Astrocyte of the spinal cord (primary cell): ENCODE measurements around the gene SLC38A5.

ENCODE experiments used
- DNase-seq: peaks from one replicate; pipeline ENCODE4 v3.0.0; 2011; ENCODE audit warnings: low read depth, low spot score
- H3K4me3 ChIP-seq: 2 replicates; pipeline ENCODE4 v1.5.1; 2011; ENCODE audit warnings: low read depth, mild to moderate bottlenecking, low read length, moderate library complexity
- in situ Hi-C: cut with HindIII; loops from 2 replicates; pipeline ENCODE4 v1.10.0; 2017; ENCODE audit warnings: low sequenced_read_pairs
- TF ChIP-seq, protein P1 (sequence below): IDR thresholded peaks from 2 replicates; pipeline ENCODE4 v1.5.1; 2012; ENCODE audit warnings: low read depth, mild to moderate bottlenecking, low read length, inconsistent platforms

The SLC38A5 gene

DNA sequence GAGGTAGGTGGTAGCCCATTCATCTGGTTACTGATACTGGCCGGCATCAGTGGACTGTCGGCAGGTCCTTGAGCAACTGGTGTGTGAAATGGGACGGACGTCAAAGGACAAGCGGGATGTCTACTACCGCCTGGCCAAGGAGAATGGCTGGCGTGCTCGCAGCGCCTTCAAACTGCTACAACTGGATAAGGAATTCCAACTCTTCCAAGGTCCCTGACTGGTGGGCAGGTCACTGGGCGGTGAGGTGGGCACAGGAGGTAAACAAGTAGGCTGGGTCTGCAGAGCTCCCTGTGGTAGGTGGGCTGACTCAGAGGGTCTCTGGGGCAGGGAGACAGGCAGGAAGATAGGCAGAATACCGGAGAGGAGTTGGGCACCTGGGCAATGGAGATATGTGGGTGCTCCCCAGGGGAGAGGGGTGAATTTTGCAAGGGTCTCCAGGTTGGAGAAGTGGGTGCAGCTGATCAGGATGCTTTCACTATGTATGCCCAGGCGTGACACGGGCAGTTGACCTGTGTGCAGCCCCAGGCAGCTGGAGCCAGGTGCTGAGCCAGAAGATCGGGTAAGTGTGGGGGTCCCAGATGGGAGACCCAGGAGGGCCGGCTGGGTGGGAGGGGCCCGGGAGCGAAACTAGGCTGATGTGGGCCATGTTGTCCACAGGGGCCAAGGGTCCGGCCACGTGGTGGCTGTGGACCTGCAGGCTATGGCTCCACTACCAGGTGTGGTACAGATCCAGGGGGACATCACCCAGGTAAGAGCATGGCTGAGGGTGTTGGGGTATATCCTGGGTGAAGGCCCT lies 8.1 kb upstream of the SLC38A5 start:
- TF ChIP-seq, protein P1, sequence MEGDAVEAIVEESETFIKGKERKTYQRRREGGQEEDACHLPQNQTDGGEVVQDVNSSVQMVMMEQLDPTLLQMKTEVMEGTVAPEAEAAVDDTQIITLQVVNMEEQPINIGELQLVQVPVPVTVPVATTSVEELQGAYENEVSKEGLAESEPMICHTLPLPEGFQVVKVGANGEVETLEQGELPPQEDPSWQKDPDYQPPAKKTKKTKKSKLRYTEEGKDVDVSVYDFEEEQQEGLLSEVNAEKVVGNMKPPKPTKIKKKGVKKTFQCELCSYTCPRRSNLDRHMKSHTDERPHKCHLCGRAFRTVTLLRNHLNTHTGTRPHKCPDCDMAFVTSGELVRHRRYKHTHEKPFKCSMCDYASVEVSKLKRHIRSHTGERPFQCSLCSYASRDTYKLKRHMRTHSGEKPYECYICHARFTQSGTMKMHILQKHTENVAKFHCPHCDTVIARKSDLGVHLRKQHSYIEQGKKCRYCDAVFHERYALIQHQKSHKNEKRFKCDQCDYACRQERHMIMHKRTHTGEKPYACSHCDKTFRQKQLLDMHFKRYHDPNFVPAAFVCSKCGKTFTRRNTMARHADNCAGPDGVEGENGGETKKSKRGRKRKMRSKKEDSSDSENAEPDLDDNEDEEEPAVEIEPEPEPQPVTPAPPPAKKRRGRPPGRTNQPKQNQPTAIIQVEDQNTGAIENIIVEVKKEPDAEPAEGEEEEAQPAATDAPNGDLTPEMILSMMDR, result no peak
- in situ Hi-C loops, result no loop called here
- no peak for DNase-seq
- H3K4me3 ChIP-seq, result no peak overlapping the region

DNA sequence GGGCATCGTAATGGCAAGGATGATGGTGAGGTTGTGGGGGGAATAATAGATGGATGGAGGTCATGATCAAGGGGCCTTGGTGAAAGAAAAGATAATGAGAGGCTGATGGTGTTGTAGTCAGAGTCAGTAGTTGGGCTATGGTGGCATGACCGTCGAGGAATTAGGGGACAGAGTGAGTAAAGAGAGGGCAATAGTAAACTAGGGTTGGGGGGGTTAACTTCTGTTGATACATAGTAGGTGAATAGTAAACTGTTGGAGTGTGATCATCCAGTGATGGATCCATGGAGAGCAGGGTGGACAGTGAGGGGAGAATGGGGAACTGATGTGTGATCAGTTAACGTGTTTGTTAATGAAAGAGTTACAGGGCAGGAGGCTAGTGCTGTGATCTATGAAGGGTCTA lies 6.9 kb upstream of the SLC38A5 start:
- no peak for DNase-seq
- in situ Hi-C loops, result no loop called here
- TF ChIP-seq, protein P1, result no peak
- H3K4me3 ChIP-seq, result peak overlapping the region; percentile 80

DNA sequence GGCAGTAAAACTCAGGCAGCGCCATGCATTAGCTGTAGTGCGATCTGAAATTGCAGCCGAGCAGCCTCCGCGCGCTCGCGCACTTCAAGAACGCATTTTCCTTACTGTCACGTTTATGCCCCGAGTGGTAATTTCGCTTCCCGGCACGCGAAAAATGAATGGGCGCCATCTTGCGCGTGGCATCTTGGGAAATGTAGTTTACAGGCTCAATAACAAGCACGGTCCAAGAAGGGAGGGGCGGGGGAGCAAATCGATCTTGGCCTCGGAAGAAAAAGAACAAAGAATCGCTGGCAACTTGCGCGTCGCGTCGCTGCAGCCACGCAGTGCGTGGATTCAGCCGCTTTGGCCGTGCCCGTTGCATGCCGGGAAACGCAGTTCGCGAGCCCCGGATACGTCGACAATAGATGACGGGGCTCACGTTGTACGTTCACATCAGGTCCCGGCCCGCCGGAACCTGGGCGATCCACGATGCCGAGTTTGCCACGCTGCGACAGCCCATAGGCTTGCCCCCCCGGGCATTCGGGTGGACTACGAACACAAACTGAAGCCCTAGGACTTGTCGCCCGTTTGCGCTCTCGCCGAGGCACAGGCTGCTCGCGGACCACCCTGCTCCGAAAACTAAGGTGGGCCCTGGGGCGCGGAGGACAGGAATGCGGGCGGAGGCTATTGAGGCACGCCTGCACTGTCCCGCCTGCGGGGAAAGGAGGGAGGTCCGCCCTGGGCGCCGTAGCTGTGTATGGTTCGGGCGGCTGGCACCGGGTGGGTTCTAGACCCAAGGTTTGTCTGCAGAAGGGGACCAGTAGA lies 5.9 kb upstream of the SLC38A5 start, which contains the start of gene FTSJ1:
Gene FTSJ1 (plus strand): TSS at position 426 of the 804 bp plus-strand sequence. CDS start 1,849 bp downstream, outside the sequence.
- H3K4me3 ChIP-seq, result peak within 1 kb of the TSS; percentile 80
- in situ Hi-C loops, result no loop called here
- TF ChIP-seq, protein P1, result no peak
- DNase-seq, result peak; percentile 95

DNA sequence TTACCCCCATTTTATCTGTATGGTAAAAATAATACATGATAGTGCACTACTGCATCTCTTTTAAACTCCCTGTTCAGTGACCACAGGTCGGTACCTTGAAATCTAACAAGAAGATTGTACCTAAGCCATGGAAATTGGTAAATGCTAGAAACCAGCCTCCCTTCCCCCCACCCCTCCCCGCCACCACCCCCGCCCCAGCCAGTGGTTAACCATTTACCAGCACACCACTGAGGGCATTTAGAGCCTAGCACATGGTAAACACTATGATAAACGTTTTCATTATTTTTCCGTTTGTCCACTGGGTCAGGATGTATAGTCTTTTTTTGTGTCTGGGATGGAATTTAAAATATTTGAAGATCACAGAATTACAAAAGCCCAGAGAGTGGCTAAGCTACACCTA lies 5.2 kb upstream of the SLC38A5 start:
- in situ Hi-C loops, result no loop called here
- TF ChIP-seq, protein P1, result no peak
- DNase-seq, result no peak
- H3K4me3 ChIP-seq, result peak overlapping the region; percentile 80

DNA sequence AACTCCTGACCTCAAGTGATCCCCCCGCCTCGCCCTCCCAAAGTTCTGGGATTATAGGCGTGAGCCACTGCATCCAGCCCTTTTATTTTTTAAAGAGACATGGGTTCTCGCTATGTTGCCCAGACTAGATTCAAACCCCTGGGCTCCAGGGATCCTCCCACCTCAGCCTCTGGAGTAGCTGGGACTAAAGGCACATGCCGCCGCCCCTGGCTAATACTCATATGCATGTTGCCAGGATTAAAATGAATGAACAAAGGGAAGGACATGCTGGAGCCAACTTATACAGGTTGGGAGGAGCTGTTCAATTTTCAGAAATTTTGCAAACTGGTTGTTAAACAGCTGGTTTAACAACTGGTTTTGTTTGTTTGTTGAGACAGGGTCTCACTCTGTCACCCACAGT lies 4.5 kb upstream of the SLC38A5 start:
- in situ Hi-C loops, result no loop called here
- no peak overlapping the region for H3K4me3 ChIP-seq
- DNase-seq, result no peak
- TF ChIP-seq, protein P1, result no peak

DNA sequence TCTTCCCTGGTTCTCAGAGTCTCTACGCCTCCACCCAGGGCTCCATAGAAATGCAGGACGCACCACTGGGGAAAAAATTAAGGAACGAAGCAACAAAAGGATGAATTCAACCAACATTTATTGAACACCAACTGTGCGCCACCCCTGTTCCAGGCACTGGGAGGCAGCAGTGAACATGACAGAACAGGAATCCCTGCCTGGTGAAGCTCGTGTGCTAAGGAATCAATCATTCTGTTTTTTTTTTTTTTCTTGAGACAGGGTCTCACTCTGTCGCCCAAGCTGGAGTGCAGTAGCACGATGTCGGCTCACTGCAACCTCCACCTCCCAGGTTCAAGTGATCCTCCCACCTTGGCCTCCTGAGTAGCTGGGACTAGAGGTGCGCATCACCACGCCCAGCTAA lies 4.1 kb upstream of the SLC38A5 start:
- TF ChIP-seq, protein P1, result peak; percentile 27
- DNase-seq, result no peak
- H3K4me3 ChIP-seq, result no peak overlapping the region
- in situ Hi-C loops, result no loop called here
